CD4-positive, alpha-beta T cell treated with Interleukin-4 for 4 hours (primary cell): ENCODE data around the gene BSCL2.
"Not testable (repeated sequence)": the region's sequence is repeated elsewhere in the genome, so short reads cannot be mapped to it uniquely, and the experiment has no call there.

Experiments used
- DNase-seq: peaks from one replicate; pipeline ENCODE4 v3.0.0-alpha.2; 2020

The BSCL2 gene

GRCh38 chr11:62652161-62653006 lies 54.8 kb downstream of the BSCL2 start:
- peak; percentile 86 for DNase-seq

- DNase-seq: not testable (repeated sequence)
These were observed 56.9 kb downstream of the BSCL2 start for GRCh38 chr11:62650283-62650682.

- DNase-seq: no peak
These were observed 57.7 kb downstream of the BSCL2 start for GRCh38 chr11:62649486-62649885.

- no peak for DNase-seq
These were observed 58.3 kb downstream of the BSCL2 start for GRCh38 chr11:62648967-62649364.

GRCh38 chr11:62648185-62648966 lies 58.8 kb downstream of the BSCL2 start:
- DNase-seq: no peak

GRCh38 chr11:62647609-62648005 lies 59.6 kb downstream of the BSCL2 start:
- DNase-seq: no peak

- DNase-seq: no peak
These were observed 60.2 kb downstream of the BSCL2 start for GRCh38 chr11:62646825-62647608.

GRCh38 chr11:62645946-62646824 lies 61.0 kb downstream of the BSCL2 start, which contains the start of gene GANAB:
GANAB (minus strand) TSS chr11:62646613; CDS start chr11:62646599, 14 bp downstream.
- DNase-seq: peak; percentile 98

GRCh38 chr11:62645671-62645945 lies 61.6 kb downstream of the BSCL2 start:
- DNase-seq: no peak

GRCh38 chr11:62644220-62644619 lies 63.0 kb downstream of the BSCL2 start:
- no peak for DNase-seq
